Measurements from ENCODE around the gene CAPN7. TPM values are rescaled to one million over a fixed set of nuclear protein-coding genes. Genes with fewer than 3 reads are reported as not detected.
"Not testable (repeated sequence)": the region's sequence is repeated elsewhere in the genome, so short reads cannot be mapped to it uniquely, and the experiment has no call there.

The CAPN7 gene
- total RNA-seq, 2 donors from 2014 or later, result 32.6 to 41.2 TPM

- Mint-ChIP-seq H3K4me1 (no peaks in the 10 kb centered on the region), H3K27ac (no peak overlapping the region), H3K4me3 (no peak overlapping the region), H3K27me3 (ENCODE audit: insufficient read depth) (no peaks in the 10 kb centered on the region), H3K36me3 (ENCODE audit: low read depth) (no peaks in the 10 kb centered on the region), H3K9me3 (peaks cover 6% of the 10 kb centered on the region)
- H3K27ac ChIP-seq (ENCODE audit: low read depth, low read length), result no peak overlapping the region
- no peaks in the 10 kb centered on the region for H3K4me1 ChIP-seq (ENCODE audit: control insufficient read depth, insufficient read depth, low read length)
- 90 to 100% methylated on average over 1 to 2 of the region's 2 CpGs for WGBS, 2 experiments (ENCODE audit: insufficient coverage in 1 of 2, insufficient read length in 1 of 2)
- H3K36me3 ChIP-seq (ENCODE audit: control insufficient read depth, insufficient read depth, low read length), result no peaks in the 10 kb centered on the region
- H3K9ac ChIP-seq (ENCODE audit: extremely low read depth, low read length, poor library complexity, severe bottlenecking), result no peak overlapping the region
- H3K4me3 ChIP-seq (ENCODE audit: low read length), result no peak overlapping the region
- no peaks in the 10 kb centered on the region for H3K9me3 ChIP-seq (ENCODE audit: control insufficient read depth, low read length)
- H3K27me3 ChIP-seq (ENCODE audit: control insufficient read depth, insufficient read depth, low read length, poor library complexity, severe bottlenecking), result no peaks in the 10 kb centered on the region
- no peak for DNase-seq
- TF ChIP-seq CTCF (conservative IDR thresholded peaks at IDR 0.05), result no peak
Observed at GRCh38 chr3:15185404-15185803, 20.6 kb upstream of the CAPN7 start.

GRCh38 chr3:15186101-15186476, 20.0 kb upstream of the CAPN7 start:
- Mint-ChIP-seq H3K4me3 (no peak overlapping the region), H3K36me3 (ENCODE audit: low read depth) (no peaks in the 10 kb centered on the region), H3K27ac (no peak overlapping the region), H3K4me1 (no peaks in the 10 kb centered on the region), H3K9me3 (peaks cover 6% of the 10 kb centered on the region), H3K27me3 (ENCODE audit: insufficient read depth) (no peaks in the 10 kb centered on the region)
- DNase-seq, result no peak
- Histone ChIP-seq H3K27ac (ENCODE audit: low read depth, low read length) (no peak overlapping the region), H3K9me3 (ENCODE audit: control insufficient read depth, low read length) (no peaks in the 10 kb centered on the region), H3K36me3 (ENCODE audit: control insufficient read depth, insufficient read depth, low read length) (no peaks in the 10 kb centered on the region), H3K4me1 (ENCODE audit: control insufficient read depth, insufficient read depth, low read length) (no peaks in the 10 kb centered on the region), H3K9ac (ENCODE audit: extremely low read depth, low read length, poor library complexity, severe bottlenecking) (no peak overlapping the region), H3K27me3 (ENCODE audit: control insufficient read depth, insufficient read depth, low read length, poor library complexity, severe bottlenecking) (no peaks in the 10 kb centered on the region), H3K4me3 (ENCODE audit: low read length) (no peak overlapping the region)
- no peak for TF ChIP-seq CTCF (conservative IDR thresholded peaks at IDR 0.05)
- 80 to 100% methylated on average over 1 of the region's 1 CpG for WGBS, 2 experiments (ENCODE audit: insufficient coverage in 1 of 2, insufficient read length in 1 of 2)

- not testable (repeated sequence) for H3K9ac ChIP-seq (ENCODE audit: extremely low read depth, low read length, poor library complexity, severe bottlenecking); H3K4me3 Mint-ChIP-seq; H3K4me1 Mint-ChIP-seq; H3K36me3 ChIP-seq (ENCODE audit: control insufficient read depth, insufficient read depth, low read length); H3K4me1 ChIP-seq (ENCODE audit: control insufficient read depth, insufficient read depth, low read length); H3K27ac Mint-ChIP-seq; H3K36me3 Mint-ChIP-seq (ENCODE audit: low read depth); DNase-seq; H3K9me3 Mint-ChIP-seq; H3K27me3 ChIP-seq (ENCODE audit: control insufficient read depth, insufficient read depth, low read length, poor library complexity, severe bottlenecking); H3K4me3 ChIP-seq (ENCODE audit: low read length); H3K27ac ChIP-seq (ENCODE audit: low read depth, low read length); H3K27me3 Mint-ChIP-seq (ENCODE audit: insufficient read depth); H3K9me3 ChIP-seq (ENCODE audit: control insufficient read depth, low read length)
- WGBS, 2 experiments (ENCODE audit: insufficient coverage in 1 of 2, insufficient read length in 1 of 2), result 97 to 99% methylated on average over 8 to 12 of the region's 33 CpGs
Observed at GRCh38 chr3:15186477-15187164, 19.4 kb upstream of the CAPN7 start.
